ENCODE results near the gene PRDX4.
"Not testable (repeated sequence)": the region's sequence is repeated elsewhere in the genome, so short reads cannot be mapped to it uniquely, and the experiment has no call there.

GRCh38 chrX:23660083-23660765 lies 7.1 kb upstream of the PRDX4 start:
- TF ChIP-seq, protein P1, sequence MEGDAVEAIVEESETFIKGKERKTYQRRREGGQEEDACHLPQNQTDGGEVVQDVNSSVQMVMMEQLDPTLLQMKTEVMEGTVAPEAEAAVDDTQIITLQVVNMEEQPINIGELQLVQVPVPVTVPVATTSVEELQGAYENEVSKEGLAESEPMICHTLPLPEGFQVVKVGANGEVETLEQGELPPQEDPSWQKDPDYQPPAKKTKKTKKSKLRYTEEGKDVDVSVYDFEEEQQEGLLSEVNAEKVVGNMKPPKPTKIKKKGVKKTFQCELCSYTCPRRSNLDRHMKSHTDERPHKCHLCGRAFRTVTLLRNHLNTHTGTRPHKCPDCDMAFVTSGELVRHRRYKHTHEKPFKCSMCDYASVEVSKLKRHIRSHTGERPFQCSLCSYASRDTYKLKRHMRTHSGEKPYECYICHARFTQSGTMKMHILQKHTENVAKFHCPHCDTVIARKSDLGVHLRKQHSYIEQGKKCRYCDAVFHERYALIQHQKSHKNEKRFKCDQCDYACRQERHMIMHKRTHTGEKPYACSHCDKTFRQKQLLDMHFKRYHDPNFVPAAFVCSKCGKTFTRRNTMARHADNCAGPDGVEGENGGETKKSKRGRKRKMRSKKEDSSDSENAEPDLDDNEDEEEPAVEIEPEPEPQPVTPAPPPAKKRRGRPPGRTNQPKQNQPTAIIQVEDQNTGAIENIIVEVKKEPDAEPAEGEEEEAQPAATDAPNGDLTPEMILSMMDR (IDR thresholded peaks at IDR 0.05; ENCODE audit: low read length): not testable (repeated sequence)
- not testable (repeated sequence) for TF ChIP-seq EZH2 (optimal IDR thresholded peaks at IDR 0.05; ENCODE audit: low read depth, low read length)
